OCI-LY1 (cell line): ENCODE measurements around the gene EFNA3.
A peak's percentile ranks its signal among the peaks of the same experiment; 100 is the strongest.

Experiments
- H2AFZ ChIP-seq: fragments of 200-600 bp; sonication (generic), shearing (Covaris generic); 2 replicates; pipeline ENCODE4 v1.6.0; 2014; ENCODE audit warnings: antibody characterized with exemption, mild to moderate bottlenecking, low read length
- H3F3A ChIP-seq: fragments of 200-600 bp; sonication (generic), shearing (Covaris generic); 2 replicates; pipeline ENCODE4 v1.6.0; 2014; ENCODE audit warnings: mild to moderate bottlenecking, antibody characterized with exemption, low read length, moderate library complexity; ENCODE audit not compliant: insufficient read depth
- H3K27ac ChIP-seq: fragments of 200-600 bp; sonication (generic); 2 replicates; pipeline ENCODE4 v1.5.1; 2014; ENCODE audit warnings: low read length, mixed run types, mild to moderate bottlenecking, low read depth; ENCODE audit not compliant: poor library complexity, severe bottlenecking
- H3K27me3 ChIP-seq: fragments of 200-600 bp; sonication (generic); 2 replicates; pipeline ENCODE4 v1.6.0; 2014; ENCODE audit warnings: antibody characterized with exemption, mild to moderate bottlenecking, low read length, moderate library complexity; ENCODE audit not compliant: insufficient read depth
- H3K36me3 ChIP-seq: fragments of 200-600 bp; sonication (generic); 2 replicates; pipeline ENCODE4 v1.6.1; 2014; ENCODE audit warnings: mild to moderate bottlenecking, antibody characterized with exemption, low read length, moderate library complexity, mixed read lengths; ENCODE audit not compliant: insufficient read depth
- H3K4me1 ChIP-seq: fragments of 200-600 bp; sonication (generic); 2 replicates; pipeline ENCODE4 v1.5.1; 2014; ENCODE audit warnings: mild to moderate bottlenecking, low read length, moderate library complexity; ENCODE audit not compliant: insufficient read depth, severe bottlenecking
- H3K4me2 ChIP-seq: fragments of 200-600 bp; sonication (generic), shearing (Covaris generic); 2 replicates; pipeline ENCODE4 v1.6.1; 2014; ENCODE audit warnings: low read length
- H3K4me3 ChIP-seq: fragments of 200-600 bp; sonication (generic); 2 replicates; pipeline ENCODE4 v1.5.1; 2014; ENCODE audit warnings: low read length, low read depth, mild to moderate bottlenecking, mixed read lengths; ENCODE audit not compliant: poor library complexity, severe bottlenecking
- H3K79me2 ChIP-seq: fragments of 200-600 bp; shearing (Covaris generic); 2 replicates; pipeline ENCODE4 v1.6.1; 2016; ENCODE audit warnings: mixed run types, low read length, mixed read lengths; ENCODE audit not compliant: insufficient read depth
- H3K9ac ChIP-seq: fragments of 200-600 bp; sonication (generic), shearing (Covaris generic); 2 replicates; pipeline ENCODE4 v1.6.1; 2014; ENCODE audit warnings: mild to moderate bottlenecking, low read length, mixed read lengths
- H3K9me2 ChIP-seq: fragments of 200-600 bp; sonication (generic), shearing (Covaris generic); 2 replicates; pipeline ENCODE4 v1.6.1; 2014; ENCODE audit warnings: low read depth, mild to moderate bottlenecking, low read length, mixed read lengths
- H3K9me3 ChIP-seq: fragments of 200-600 bp; shearing (Covaris generic); 2 replicates; pipeline ENCODE4 v1.6.1; 2014; ENCODE audit warnings: low read length, mixed read lengths
- H4K20me1 ChIP-seq: fragments of 200-600 bp; sonication (generic), shearing (Covaris generic); 2 replicates; pipeline ENCODE4 v1.6.0; 2016; ENCODE audit warnings: mild to moderate bottlenecking, low read length; ENCODE audit not compliant: insufficient read depth
- CTCF ChIP-seq: fragments of 200-600 bp; sonication (generic), shearing (Covaris generic); IDR thresholded peaks from 2 replicates; pipeline ENCODE4 v1.5.1; 2017; ENCODE audit warnings: mild to moderate bottlenecking, antibody characterized with exemption, low read length, moderate library complexity, mixed read lengths
- EZH2 ChIP-seq: fragments of 200-600 bp; sonication (generic), shearing (Covaris generic); IDR thresholded peaks from 2 replicates; pipeline ENCODE4 v1.8.0; 2017; ENCODE audit warnings: borderline replicate concordance, mixed run types, mild to moderate bottlenecking, antibody characterized with exemption, low read length, moderate library complexity, mixed read lengths

The EFNA3 gene

GRCh38 chr1:155136748-155137147 is 58.1 kb downstream of the EFNA3 start:
- H3F3A ChIP-seq = 0 out of 2 replicates have a peak, but pooled peaks cover 3% of the 10 kb centered on the region

More at GRCh38 chr1:155136748-155137147, 58.1 kb downstream of the EFNA3 start:
- Histone ChIP-seq H3K4me2 (peak overlapping the region; percentile 86), H3K27ac (peak overlapping the region; percentile 75), H3K36me3 (no peaks in the 10 kb centered on the region), H3K9ac (peak overlapping the region; percentile 90), H3K9me2 (no peaks in the 10 kb centered on the region), H3K4me3 (peak overlapping the region; percentile 86), H3K27me3 (no peaks in the 10 kb centered on the region; the same call in 1 of the 2 replicates), H3K4me1 (peaks cover 34% of the 10 kb centered on the region), H3K9me3 (peaks cover 5% of the 10 kb centered on the region; the same call in 1 of the 2 replicates), H4K20me1 (no peaks in the 10 kb centered on the region), H3K79me2 (no peaks in the 10 kb centered on the region), H2AFZ (no peak overlapping the region)
- TF ChIP-seq CTCF (no peak; the same call in 1 of the 2 replicates), EZH2 (no peak)
